WI38 (cell line): Measurements from ENCODE around the gene QPRT.
"Not testable (repeated sequence)": the region's sequence is repeated elsewhere in the genome, so short reads cannot be mapped to it uniquely, and the experiment has no call there.

Experiments used
- H3K4me3 ChIP-seq: 2 replicates; pipeline ENCODE4 v1.5.1; 2011; ENCODE audit warnings: low read depth, mild to moderate bottlenecking, control low read depth, low read length
- TF ChIP-seq, protein P1 (sequence below): IDR thresholded peaks from 2 replicates; pipeline ENCODE4 v1.5.1; 2012; ENCODE audit warnings: low read depth, mild to moderate bottlenecking, control low read depth, low read length

QPRT gene

DNA sequence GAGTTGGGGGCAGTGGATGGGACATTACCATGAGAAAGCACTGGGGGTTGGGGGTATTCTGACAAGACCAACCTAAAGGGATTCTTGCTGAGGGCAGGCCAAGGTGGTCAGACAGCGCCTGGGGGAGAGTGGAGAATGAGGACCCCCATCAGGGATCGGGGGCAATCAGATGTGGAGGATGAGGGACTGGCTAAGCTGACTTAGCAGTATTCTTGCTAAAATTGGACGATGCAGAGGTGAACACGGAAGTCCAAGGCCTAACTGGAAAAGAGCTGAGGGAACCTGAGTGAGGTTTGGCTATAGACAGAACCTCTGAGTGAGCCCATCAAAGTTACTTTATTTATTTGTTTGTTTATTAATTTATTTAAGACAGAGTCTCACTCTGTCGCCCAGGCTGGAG, 9.2 kb downstream of the QPRT start:
- no peak overlapping the region for H3K4me3 ChIP-seq
- TF ChIP-seq, protein P1, sequence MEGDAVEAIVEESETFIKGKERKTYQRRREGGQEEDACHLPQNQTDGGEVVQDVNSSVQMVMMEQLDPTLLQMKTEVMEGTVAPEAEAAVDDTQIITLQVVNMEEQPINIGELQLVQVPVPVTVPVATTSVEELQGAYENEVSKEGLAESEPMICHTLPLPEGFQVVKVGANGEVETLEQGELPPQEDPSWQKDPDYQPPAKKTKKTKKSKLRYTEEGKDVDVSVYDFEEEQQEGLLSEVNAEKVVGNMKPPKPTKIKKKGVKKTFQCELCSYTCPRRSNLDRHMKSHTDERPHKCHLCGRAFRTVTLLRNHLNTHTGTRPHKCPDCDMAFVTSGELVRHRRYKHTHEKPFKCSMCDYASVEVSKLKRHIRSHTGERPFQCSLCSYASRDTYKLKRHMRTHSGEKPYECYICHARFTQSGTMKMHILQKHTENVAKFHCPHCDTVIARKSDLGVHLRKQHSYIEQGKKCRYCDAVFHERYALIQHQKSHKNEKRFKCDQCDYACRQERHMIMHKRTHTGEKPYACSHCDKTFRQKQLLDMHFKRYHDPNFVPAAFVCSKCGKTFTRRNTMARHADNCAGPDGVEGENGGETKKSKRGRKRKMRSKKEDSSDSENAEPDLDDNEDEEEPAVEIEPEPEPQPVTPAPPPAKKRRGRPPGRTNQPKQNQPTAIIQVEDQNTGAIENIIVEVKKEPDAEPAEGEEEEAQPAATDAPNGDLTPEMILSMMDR, result no peak

DNA sequence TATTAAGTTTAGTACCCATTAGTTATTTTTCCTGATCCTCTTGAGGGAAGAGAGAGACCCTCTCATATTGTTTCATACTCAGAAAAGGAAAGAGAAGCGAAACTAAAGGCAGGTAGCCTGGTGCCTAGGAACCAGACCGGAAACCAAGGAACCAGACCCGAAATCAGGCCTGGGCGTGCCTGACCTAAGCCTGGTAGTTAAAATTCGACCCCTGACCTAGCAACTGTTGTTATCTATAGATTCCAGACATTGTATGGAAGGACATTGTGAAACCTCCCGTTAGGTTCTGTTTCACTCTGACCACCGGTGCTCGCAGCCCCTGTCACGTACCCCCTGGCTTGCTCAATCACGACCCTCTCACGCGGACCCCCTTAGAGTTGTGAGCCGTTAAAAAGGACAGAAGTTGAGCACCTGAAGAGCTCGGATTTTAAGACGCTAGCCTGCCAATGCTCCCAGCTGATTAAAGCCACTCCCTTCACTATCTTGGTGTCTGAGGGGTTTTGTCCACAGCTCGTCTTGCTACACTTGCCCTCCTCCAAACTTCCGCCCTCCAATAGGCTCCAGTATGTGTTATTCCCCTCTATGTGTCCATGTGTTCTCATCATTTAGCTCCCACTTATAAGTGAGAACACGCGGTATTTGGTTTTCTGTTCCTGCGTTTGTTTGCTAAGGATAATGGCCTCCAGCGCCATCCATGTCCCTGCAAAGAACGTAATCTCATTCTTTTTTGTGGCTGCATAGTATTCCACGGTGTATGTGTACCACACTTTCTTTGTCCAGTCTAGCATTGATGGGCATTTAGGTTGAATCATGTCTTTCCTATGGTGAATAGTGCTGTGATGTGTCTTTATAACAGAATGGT, 10.7 kb downstream of the QPRT start:
- not testable (repeated sequence) for H3K4me3 ChIP-seq

DNA sequence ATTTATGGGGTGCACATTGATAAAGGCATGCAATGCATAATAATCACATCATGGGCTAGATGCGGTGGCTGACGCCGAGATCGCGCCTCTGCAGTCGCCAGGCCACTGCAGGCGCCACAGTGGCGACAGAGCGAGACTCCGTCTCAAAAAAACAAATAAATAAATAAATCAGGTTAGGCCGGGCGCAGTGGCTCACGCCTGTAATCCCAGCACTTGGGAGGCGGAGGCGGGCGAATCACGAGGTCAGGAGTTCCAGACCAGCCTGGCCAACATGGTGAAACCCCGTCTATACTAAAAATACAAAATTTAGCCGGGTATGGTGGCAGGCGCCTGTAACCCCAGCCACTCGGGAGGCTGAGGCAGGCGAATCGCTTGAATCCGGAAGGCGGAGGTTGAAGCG, 13.6 kb downstream of the QPRT start:
- H3K4me3 ChIP-seq, result not testable (repeated sequence)

DNA sequence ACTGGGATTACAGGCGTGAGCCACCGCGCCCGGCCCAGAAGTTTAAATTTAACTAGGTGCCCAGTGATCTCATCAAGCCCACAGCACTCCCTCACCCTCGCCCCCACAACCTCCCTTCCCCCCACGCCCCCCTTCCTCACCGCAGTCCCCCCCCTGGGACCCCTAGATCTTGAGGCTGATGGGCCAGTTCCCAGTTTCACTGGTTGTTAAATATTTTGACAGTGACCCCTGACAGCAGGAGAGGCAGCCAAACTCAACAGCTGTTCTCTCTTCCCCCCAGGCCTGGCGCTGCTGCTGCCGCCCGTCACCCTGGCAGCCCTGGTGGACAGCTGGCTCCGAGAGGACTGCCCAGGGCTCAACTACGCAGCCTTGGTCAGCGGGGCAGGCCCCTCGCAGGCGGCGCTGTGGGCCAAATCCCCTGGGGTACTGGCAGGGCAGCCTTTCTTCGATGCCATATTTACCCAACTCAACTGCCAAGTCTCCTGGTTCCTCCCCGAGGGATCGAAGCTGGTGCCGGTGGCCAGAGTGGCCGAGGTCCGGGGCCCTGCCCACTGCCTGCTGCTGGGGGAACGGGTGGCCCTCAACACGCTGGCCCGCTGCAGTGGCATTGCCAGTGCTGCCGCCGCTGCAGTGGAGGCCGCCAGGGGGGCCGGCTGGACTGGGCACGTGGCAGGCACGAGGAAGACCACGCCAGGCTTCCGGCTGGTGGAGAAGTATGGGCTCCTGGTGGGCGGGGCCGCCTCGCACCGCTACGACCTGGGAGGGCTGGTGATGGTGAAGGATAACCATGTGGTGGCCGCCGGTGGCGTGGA, 15.6 kb downstream of the QPRT start:
- TF ChIP-seq, protein P1, result no peak

DNA sequence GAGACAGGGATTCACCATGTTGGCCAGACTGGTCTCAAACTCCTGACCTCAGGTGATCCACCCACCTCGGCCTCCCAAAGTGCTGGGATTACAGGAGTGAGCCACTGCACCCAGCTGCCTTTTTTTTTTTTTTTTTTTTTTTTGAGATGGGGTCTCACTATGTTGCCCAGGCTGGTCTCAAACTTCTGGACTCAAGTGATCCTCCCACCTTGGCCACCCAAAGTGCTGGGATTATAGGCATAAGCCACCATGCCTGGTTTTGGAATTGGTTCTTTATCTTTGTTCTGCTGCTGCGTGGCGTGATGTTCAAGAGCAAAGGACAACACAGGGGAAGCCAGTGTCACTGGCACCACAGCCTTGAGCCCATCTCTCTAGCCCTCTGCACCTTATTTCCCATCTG, 16.7 kb downstream of the QPRT start:
- not testable (repeated sequence) for H3K4me3 ChIP-seq

More for the DNA sequence above, 15.6 kb downstream of the QPRT start:
- H3K4me3 ChIP-seq, result no peak overlapping the region

DNA sequence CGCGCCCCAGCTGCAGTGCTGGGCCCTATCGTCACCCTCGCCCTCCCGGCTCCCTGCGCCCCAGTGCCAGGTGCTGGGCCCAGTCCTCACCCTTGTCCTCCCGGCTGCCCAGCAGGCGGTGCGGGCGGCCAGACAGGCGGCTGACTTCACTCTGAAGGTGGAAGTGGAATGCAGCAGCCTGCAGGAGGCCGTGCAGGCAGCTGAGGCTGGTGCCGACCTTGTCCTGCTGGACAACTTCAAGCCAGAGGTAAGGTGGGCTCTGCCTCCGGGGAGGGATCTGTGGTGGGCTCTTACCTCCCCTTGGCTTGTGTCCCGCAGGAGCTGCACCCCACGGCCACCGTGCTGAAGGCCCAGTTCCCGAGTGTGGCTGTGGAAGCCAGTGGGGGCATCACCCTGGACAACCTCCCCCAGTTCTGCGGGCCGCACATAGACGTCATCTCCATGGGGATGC, 17.9 kb downstream of the QPRT start:
- TF ChIP-seq, protein P1, result no peak
- no peak overlapping the region for H3K4me3 ChIP-seq

DNA sequence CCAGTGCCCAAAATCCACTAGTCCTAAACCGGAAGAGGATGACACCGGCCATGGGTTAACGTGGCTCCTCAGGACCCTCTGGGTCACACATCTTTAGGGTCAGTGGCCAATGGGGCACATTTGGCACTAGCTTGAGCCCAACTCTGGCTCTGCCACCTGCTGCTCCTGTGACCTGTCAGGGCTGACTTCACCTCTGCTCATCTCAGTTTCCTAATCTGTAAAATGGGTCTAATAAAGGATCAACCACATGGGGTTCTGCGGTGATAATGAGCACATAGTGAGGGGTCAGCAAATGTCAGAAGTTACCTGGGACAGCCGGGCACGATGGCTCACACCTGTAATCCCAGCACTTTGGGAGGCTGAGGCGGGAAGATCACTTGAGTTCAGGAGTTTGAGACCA, 18.4 kb downstream of the QPRT start:
- no peak overlapping the region for H3K4me3 ChIP-seq
- TF ChIP-seq, protein P1, result no peak

DNA sequence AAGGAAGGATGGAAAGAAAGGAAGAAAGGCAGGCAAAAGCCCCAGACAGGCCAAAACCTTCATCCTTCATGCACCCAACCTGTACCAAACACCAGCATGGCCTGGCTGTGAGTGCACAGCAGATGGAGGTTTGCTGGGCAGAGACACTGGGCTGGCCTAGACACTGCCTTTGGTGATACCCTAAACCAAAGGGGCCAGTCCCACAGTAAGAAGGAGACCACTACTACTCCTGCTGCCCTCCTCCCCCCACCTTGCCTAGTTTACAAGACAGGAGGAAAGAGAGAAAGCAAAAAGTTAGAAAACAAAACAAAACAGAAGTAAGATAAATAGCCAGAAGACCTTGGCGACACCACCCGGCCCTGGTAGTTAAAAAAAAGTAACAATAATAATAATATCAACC, 19.1 kb downstream of the QPRT start:
- no peak overlapping the region for H3K4me3 ChIP-seq
- TF ChIP-seq, protein P1, result no peak
